ENCODE measurements around the gene BAHCC1.

Gene BAHCC1

GRCh38 chr17:81471818-81472456 lies 76.7 kb downstream of the BAHCC1 start:
- no peak overlapping the region for H3K4me3 ChIP-seq (ENCODE audit: low read depth, low read length)
- TF ChIP-seq, protein P1, sequence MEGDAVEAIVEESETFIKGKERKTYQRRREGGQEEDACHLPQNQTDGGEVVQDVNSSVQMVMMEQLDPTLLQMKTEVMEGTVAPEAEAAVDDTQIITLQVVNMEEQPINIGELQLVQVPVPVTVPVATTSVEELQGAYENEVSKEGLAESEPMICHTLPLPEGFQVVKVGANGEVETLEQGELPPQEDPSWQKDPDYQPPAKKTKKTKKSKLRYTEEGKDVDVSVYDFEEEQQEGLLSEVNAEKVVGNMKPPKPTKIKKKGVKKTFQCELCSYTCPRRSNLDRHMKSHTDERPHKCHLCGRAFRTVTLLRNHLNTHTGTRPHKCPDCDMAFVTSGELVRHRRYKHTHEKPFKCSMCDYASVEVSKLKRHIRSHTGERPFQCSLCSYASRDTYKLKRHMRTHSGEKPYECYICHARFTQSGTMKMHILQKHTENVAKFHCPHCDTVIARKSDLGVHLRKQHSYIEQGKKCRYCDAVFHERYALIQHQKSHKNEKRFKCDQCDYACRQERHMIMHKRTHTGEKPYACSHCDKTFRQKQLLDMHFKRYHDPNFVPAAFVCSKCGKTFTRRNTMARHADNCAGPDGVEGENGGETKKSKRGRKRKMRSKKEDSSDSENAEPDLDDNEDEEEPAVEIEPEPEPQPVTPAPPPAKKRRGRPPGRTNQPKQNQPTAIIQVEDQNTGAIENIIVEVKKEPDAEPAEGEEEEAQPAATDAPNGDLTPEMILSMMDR (IDR thresholded peaks at IDR 0.05; ENCODE audit: low read depth, low read length) = no peak

DNA sequence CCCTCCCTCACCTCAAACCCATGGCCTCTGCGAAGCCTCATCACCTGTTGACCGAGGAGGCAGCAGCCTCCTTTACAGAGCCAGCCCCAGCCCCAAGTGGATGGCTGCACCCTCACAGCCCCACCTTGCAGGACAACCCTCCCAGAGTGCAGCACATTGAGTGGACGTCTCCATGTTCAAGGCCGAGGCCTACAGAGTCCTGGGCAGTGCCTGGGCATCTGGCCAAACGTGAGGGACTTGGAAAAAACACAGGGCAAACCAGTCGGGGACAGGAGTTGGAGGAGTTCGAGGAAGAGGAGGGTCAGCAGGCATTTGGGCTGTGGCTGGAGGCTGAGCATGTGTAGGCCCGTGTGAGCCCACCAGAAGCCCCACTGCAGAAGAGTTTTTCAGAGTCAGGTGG lies 77.8 kb downstream of the BAHCC1 start:
- H3K4me3 ChIP-seq (ENCODE audit: low read depth, low read length) = no peak overlapping the region
- TF ChIP-seq, protein P1 (IDR thresholded peaks at IDR 0.05; ENCODE audit: low read depth, low read length) = no peak

DNA sequence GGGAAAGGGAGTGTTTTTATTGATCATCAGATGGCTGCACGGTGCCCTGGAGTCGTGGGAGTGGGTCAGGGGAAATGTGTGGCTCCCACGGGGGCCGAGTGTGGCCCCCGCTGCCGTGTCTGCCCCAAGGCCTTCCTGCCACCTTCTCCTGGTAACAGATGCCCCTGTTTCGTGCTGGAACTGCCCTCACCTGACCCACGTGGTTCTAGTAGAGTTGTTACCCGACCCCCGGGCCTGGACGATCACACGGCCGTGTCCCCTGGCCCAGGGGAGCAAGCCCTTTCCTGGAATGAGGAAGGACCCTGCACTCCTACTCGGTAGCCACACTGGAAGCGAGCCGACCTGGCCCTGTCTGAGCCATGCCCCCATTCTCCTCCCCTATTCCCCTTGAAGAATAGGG lies 79.7 kb downstream of the BAHCC1 start:
- no peak overlapping the region for H3K4me3 ChIP-seq (ENCODE audit: low read depth, low read length)
- TF ChIP-seq, protein P1 (IDR thresholded peaks at IDR 0.05; ENCODE audit: low read depth, low read length) = no peak

- no peak overlapping the region for H3K4me3 ChIP-seq (ENCODE audit: low read depth, low read length)
- TF ChIP-seq, protein P1 (IDR thresholded peaks at IDR 0.05; ENCODE audit: low read depth, low read length) = no peak
Measured at GRCh38 chr17:81476097-81476496, 80.8 kb downstream of the BAHCC1 start.

DNA sequence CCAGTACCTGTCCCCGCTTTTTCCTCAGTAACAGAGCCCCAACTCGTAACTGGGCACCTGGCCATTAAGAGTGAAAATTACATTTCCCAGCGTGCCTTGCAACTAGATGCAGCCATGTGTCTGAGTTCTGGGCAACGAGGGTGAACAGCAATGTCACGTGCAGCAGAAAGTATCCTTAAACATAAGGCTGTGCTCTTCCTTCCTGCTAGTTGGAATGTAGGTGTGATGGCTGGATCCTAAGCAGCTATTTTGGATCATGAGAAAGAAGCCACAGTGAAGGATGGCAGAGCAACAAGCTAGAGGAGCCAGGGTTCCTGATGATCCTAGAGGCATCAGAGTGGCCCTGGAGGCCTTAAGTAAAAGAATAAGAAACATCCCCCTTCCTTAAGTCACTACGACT lies 81.4 kb downstream of the BAHCC1 start:
- TF ChIP-seq, protein P1 (IDR thresholded peaks at IDR 0.05; ENCODE audit: low read depth, low read length) = no peak
- no peak overlapping the region for H3K4me3 ChIP-seq (ENCODE audit: low read depth, low read length)

DNA sequence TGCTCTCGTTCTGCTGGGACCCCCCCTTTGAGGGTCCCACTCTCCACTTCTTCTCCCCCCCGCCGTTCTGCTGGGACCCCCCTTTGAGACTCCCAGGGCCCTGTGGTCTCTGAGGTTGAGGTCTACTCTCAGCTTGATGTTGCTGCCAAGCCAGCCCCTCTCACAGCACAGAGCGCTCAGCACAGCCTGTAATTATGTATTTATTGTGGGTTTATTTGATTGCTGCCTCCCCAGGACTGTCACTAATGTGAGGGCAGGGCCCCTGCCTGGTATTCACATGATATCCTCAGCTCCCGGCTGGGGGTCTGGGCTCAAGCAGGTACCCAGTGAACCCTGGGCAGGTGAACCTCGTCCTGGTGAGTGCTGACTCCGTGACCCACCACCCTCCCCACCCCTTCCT lies 81.9 kb downstream of the BAHCC1 start:
- TF ChIP-seq, protein P1 (IDR thresholded peaks at IDR 0.05; ENCODE audit: low read depth, low read length) = no peak
- H3K4me3 ChIP-seq (ENCODE audit: low read depth, low read length) = no peak overlapping the region

- TF ChIP-seq, protein P1 (IDR thresholded peaks at IDR 0.05; ENCODE audit: low read depth, low read length) = no peak
- H3K4me3 ChIP-seq (ENCODE audit: low read depth, low read length) = no peak overlapping the region
Measured at GRCh38 chr17:81478119-81478518, 82.9 kb downstream of the BAHCC1 start.

All from WI38 (cell line).